Glutamatergic neuron (in vitro differentiated cells): Measurements from ENCODE around the gene PWWP3B. TPM values are rescaled to one million over a fixed set of nuclear protein-coding genes. Genes with fewer than 3 reads are reported as not detected.

ENCODE experiments used
- DNase-seq: peaks from one replicate; pipeline ENCODE4 v3.0.0; 2022
- H3K27ac Mint-ChIP-seq: one replicate; pipeline ENCODE4 v1.8.0; 2020; ENCODE audit warnings: mild to moderate bottlenecking, mixed read lengths, inconsistent platforms; ENCODE audit not compliant: unreplicated experiment
- H3K27me3 Mint-ChIP-seq: one replicate; pipeline ENCODE4 v1.8.0; 2020; ENCODE audit warnings: mild to moderate bottlenecking, moderate library complexity, mixed read lengths, inconsistent platforms; ENCODE audit not compliant: unreplicated experiment
- H3K36me3 Mint-ChIP-seq: one replicate; pipeline ENCODE4 v1.8.0; 2020; ENCODE audit warnings: mild to moderate bottlenecking, mixed read lengths, inconsistent platforms; ENCODE audit not compliant: unreplicated experiment
- H3K4me1 Mint-ChIP-seq: one replicate; pipeline ENCODE4 v1.8.0; 2020; ENCODE audit warnings: mild to moderate bottlenecking, low read depth, mixed read lengths, inconsistent platforms; ENCODE audit not compliant: unreplicated experiment
- H3K4me3 Mint-ChIP-seq: one replicate; pipeline ENCODE4 v1.8.0; 2020; ENCODE audit warnings: mild to moderate bottlenecking, mixed read lengths, inconsistent platforms; ENCODE audit not compliant: unreplicated experiment
- H3K9me3 Mint-ChIP-seq: one replicate; pipeline ENCODE4 v1.8.0; 2020; ENCODE audit warnings: mild to moderate bottlenecking, moderate library complexity, mixed read lengths, inconsistent platforms; ENCODE audit not compliant: unreplicated experiment
- CTCF ChIP-seq: fragments of 200-600 bp; sonication (generic); IDR thresholded peaks from one replicate; pipeline ENCODE4 v1.5.0; 2021; ENCODE audit not compliant: partially characterized antibody, unreplicated experiment
- long read RNA-seq: library from polyadenylated mRNA; unstranded; transcript quantifications from one replicate; pipeline ENCODE4 v2.0.0, GENCODE V29; 2020; ENCODE audit not compliant: unreplicated experiment
- total RNA-seq: library from RNA; stranded (reverse); fragmentation: NEBNext Ultra II Directional; extraction: Animal tissue kit (Norgen Biotek cat#: 25700); gene quantifications from one replicate; pipeline ENCODE4 v1.2.1, GENCODE V29; 2021; ENCODE audit not compliant: unreplicated experiment

Gene PWWP3B
- total RNA-seq, result 0.78 TPM
- long read RNA-seq, result 0 reads

GRCh38 chrX:106168107-106168506 lies at the start of gene PWWP3B:
Gene PWWP3B (plus strand): TSS chrX:106168305. CDS start chrX:106205433, 37,128 bp downstream.
- peak within 1 kb of the TSS; percentile 89 for H3K4me3 Mint-ChIP-seq
- peak; percentile 46 for DNase-seq
- no peaks in the 10 kb centered on the region for H3K9me3 Mint-ChIP-seq
- H3K36me3 Mint-ChIP-seq, result no peaks in the 10 kb centered on the region
- no peaks in the 10 kb centered on the region for H3K27me3 Mint-ChIP-seq
- H3K4me1 Mint-ChIP-seq, result peaks cover 3% of the 10 kb centered on the region
- H3K27ac Mint-ChIP-seq, result no peak within 1 kb of the TSS
- TF ChIP-seq CTCF, result no peak

- no peak for TF ChIP-seq CTCF
- no peaks in the 10 kb centered on the region for H3K4me1 Mint-ChIP-seq
- H3K4me3 Mint-ChIP-seq, result no peak overlapping the region
These were observed 29.1 kb upstream of the PWWP3B start for GRCh38 chrX:106139048-106139447.

GRCh38 chrX:106144755-106145639 lies 23.1 kb upstream of the PWWP3B start:
- no peak for DNase-seq
- Mint-ChIP-seq H3K36me3 (no peaks in the 10 kb centered on the region), H3K4me1 (no peaks in the 10 kb centered on the region), H3K27me3 (no peaks in the 10 kb centered on the region), H3K4me3 (no peak overlapping the region), H3K9me3 (no peaks in the 10 kb centered on the region), H3K27ac (no peak overlapping the region)
- no peak for TF ChIP-seq CTCF

More at GRCh38 chrX:106139048-106139447, 29.1 kb upstream of the PWWP3B start:
- H3K27me3 Mint-ChIP-seq, result no peaks in the 10 kb centered on the region
- DNase-seq, result no peak
- no peak overlapping the region for H3K27ac Mint-ChIP-seq
- H3K36me3 Mint-ChIP-seq, result no peaks in the 10 kb centered on the region
- H3K9me3 Mint-ChIP-seq, result no peaks in the 10 kb centered on the region

GRCh38 chrX:106150701-106151100 lies 17.4 kb upstream of the PWWP3B start:
- DNase-seq, result no peak
- no peak for TF ChIP-seq CTCF
- H3K27me3 Mint-ChIP-seq, result no peaks in the 10 kb centered on the region
- H3K9me3 Mint-ChIP-seq, result no peaks in the 10 kb centered on the region
- H3K4me1 Mint-ChIP-seq, result no peaks in the 10 kb centered on the region
- no peak overlapping the region for H3K27ac Mint-ChIP-seq
- no peak overlapping the region for H3K4me3 Mint-ChIP-seq
- no peaks in the 10 kb centered on the region for H3K36me3 Mint-ChIP-seq

GRCh38 chrX:106159861-106160282 lies 8.2 kb upstream of the PWWP3B start:
- no peak overlapping the region for H3K27ac Mint-ChIP-seq
- TF ChIP-seq CTCF, result no peak
- no peaks in the 10 kb centered on the region for H3K27me3 Mint-ChIP-seq
- no peak overlapping the region for H3K4me3 Mint-ChIP-seq
- H3K4me1 Mint-ChIP-seq, result peaks cover 1% of the 10 kb centered on the region
- H3K36me3 Mint-ChIP-seq, result no peaks in the 10 kb centered on the region
- H3K9me3 Mint-ChIP-seq, result no peaks in the 10 kb centered on the region
- no peak for DNase-seq
